ENCODE data around the gene HSD17B11.

DNA sequence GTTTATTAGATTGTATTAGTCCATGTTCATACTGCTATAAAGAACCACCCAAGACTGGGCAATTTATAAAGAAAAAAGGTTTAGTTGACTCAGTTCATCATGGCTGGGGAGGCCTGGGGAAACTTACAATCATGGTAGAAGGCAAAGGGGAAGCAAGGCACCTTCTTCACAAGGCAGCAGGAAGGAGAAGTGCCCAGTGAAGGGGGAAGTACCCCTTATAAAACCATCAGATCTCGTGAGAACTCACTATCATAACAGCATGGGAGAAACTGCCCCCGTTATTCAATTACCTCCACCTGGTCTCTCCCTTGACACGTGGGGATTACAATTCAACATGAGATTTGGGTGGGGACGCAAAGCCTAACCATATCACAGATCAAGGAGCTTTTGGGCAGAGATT is 60.2 kb downstream of the HSD17B11 start:
- TF ChIP-seq, protein P1, sequence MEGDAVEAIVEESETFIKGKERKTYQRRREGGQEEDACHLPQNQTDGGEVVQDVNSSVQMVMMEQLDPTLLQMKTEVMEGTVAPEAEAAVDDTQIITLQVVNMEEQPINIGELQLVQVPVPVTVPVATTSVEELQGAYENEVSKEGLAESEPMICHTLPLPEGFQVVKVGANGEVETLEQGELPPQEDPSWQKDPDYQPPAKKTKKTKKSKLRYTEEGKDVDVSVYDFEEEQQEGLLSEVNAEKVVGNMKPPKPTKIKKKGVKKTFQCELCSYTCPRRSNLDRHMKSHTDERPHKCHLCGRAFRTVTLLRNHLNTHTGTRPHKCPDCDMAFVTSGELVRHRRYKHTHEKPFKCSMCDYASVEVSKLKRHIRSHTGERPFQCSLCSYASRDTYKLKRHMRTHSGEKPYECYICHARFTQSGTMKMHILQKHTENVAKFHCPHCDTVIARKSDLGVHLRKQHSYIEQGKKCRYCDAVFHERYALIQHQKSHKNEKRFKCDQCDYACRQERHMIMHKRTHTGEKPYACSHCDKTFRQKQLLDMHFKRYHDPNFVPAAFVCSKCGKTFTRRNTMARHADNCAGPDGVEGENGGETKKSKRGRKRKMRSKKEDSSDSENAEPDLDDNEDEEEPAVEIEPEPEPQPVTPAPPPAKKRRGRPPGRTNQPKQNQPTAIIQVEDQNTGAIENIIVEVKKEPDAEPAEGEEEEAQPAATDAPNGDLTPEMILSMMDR (optimal IDR thresholded peaks at IDR 0.05 in 1 of 3, IDR thresholded peaks at IDR 0.05 in 1 of 3, conservative IDR thresholded peaks at IDR 0.05 in 1 of 3; ENCODE audit: extremely low read depth in 1 of 3, insufficient read depth in 2 of 3, low read length in 3 of 3) = no peak
- TF ChIP-seq EZH2 (IDR thresholded peaks at IDR 0.05; ENCODE audit: low read length) = no peak
